Thyroid gland (tissue), 4 donors: ENCODE data around the gene CDH4.

Experiments used
- CTCF ChIP-seq, 6 experiments: fragments of 200-600 bp in 3 of 6; fragments of 450-650 bp in 3 of 6; sonication (generic) in 3 of 6; IDR thresholded peaks; one replicate each; pipeline ENCODE4 v1.5.1; 2016 to 2019; ENCODE audit warnings: antibody characterized with exemption in 6 of 6, mild to moderate bottlenecking in 2 of 6, inconsistent platforms in 1 of 6, moderate library complexity in 1 of 6
- POLR2A ChIP-seq, 2 donors: fragments of 450-650 bp; IDR thresholded peaks; one replicate each; pipeline ENCODE4 v1.6.1; 2017; ENCODE audit warnings: antibody characterized with exemption in 2 of 2, mild to moderate bottlenecking in 2 of 2, moderate library complexity in 1 of 2

GRCh38 chr20:61575151-61575937 is 323.3 kb downstream of the CDH4 start:
- TF ChIP-seq CTCF (IDR thresholded peaks at IDR 0.05) (no peak), POLR2A (IDR thresholded peaks at IDR 0.05) (no peak)
